Neural cell (in vitro differentiated cells): ENCODE data around the gene TK2. TPM values are rescaled to one million over a fixed set of nuclear protein-coding genes. Genes with fewer than 3 reads are reported as not detected.
"Not testable (repeated sequence)": the region's sequence is repeated elsewhere in the genome, so short reads cannot be mapped to it uniquely, and the experiment has no call there.

ENCODE experiments used
- H2AFZ ChIP-seq: fragments of 200-600, 300-800 bp; sonication (generic), shearing (Covaris generic); 2 replicates; pipeline ENCODE4 v1.6.0; 2014; ENCODE audit warnings: low read depth, mild to moderate bottlenecking, antibody characterized with exemption, low read length, moderate library complexity
- H3F3A ChIP-seq: fragments of 200-600 bp; shearing (Covaris generic); 2 replicates; pipeline ENCODE4 v1.6.1; 2016; ENCODE audit warnings: mild to moderate bottlenecking, moderate library complexity, mixed read lengths, antibody characterized with exemption, low read length; ENCODE audit not compliant: insufficient read depth, poor library complexity, severe bottlenecking
- H3K27ac ChIP-seq: fragments of 200-600, 300-800 bp; sonication (generic), shearing (Covaris generic); 2 replicates; pipeline ENCODE4 v1.5.1; 2014; ENCODE audit warnings: mild to moderate bottlenecking, low read length, moderate library complexity
- H3K27me3 ChIP-seq: fragments of 300-800, 200-600 bp; sonication (generic), shearing (Covaris generic); 2 replicates; pipeline ENCODE4 v1.6.0; 2014; ENCODE audit warnings: mild to moderate bottlenecking, low read depth, low read length, moderate library complexity; ENCODE audit not compliant: insufficient read depth
- H3K36me3 ChIP-seq: fragments of 300-800, 200-600 bp; sonication (generic), shearing (Covaris generic); 2 replicates; pipeline ENCODE4 v1.5.1; 2014; ENCODE audit warnings: mild to moderate bottlenecking, antibody characterized with exemption, low read length, moderate library complexity; ENCODE audit not compliant: insufficient read depth
- H3K4me2 ChIP-seq: fragments of 300-800, 200-600 bp; sonication (generic), shearing (Covaris generic); 2 replicates; pipeline ENCODE4 v1.6.0; 2014; ENCODE audit warnings: mild to moderate bottlenecking, low read length
- H3K4me3 ChIP-seq: fragments of 300-800, 200-600 bp; sonication (generic), shearing (Covaris generic); 2 replicates; pipeline ENCODE4 v1.5.1; 2014; ENCODE audit warnings: mild to moderate bottlenecking, low read length, moderate library complexity
- H3K79me2 ChIP-seq: fragments of 200-600 bp; shearing (Covaris generic); replicated peaks from 2 replicates; pipeline ENCODE4 v1.6.0; 2014; ENCODE audit warnings: mild to moderate bottlenecking, low read length, moderate library complexity; ENCODE audit not compliant: insufficient read depth
- H3K9ac ChIP-seq: fragments of 300-800, 200-600 bp; sonication (generic), shearing (Covaris generic); 2 replicates; pipeline ENCODE4 v1.6.1; 2016; ENCODE audit warnings: mild to moderate bottlenecking, low read length, mixed read lengths
- H3K9me2 ChIP-seq: fragments of 200-600 bp; shearing (Covaris generic); 2 replicates; pipeline ENCODE4 v1.6.1; 2016; ENCODE audit warnings: mild to moderate bottlenecking, low read length, mixed read lengths; ENCODE audit not compliant: insufficient read depth
- H3K9me3 ChIP-seq: fragments of 200-600, 300-800 bp; sonication (generic), shearing (Covaris generic); 2 replicates; pipeline ENCODE4 v1.6.1; 2016; ENCODE audit warnings: mild to moderate bottlenecking, mixed run types, low read length, moderate library complexity, mixed read lengths
- H4K20me1 ChIP-seq: fragments of 200-600 bp; shearing (Covaris generic); 2 replicates; pipeline ENCODE4 v1.6.1; 2016; ENCODE audit warnings: mild to moderate bottlenecking, mixed run types; ENCODE audit not compliant: insufficient read depth
- CTCF ChIP-seq: fragments of 450-650 bp; IDR thresholded peaks from 2 replicates; pipeline ENCODE4 v1.5.1; 2014; ENCODE audit warnings: antibody characterized with exemption, mild to moderate bottlenecking, moderate library complexity; ENCODE audit not compliant: poor library complexity, severe bottlenecking
- EP300 ChIP-seq: fragments of 450-650 bp; conservative IDR thresholded peaks from 2 replicates; pipeline ENCODE4 v1.6.1; 2014; ENCODE audit warnings: antibody characterized with exemption, mild to moderate bottlenecking, moderate library complexity; ENCODE audit not compliant: poor library complexity, severe bottlenecking
- EZH2 ChIP-seq: fragments of 200-600, 300-800 bp; shearing (Covaris generic), sonication (generic); IDR thresholded peaks from 2 replicates; pipeline ENCODE4 v1.6.1; 2014; ENCODE audit warnings: antibody characterized with exemption, low read length, borderline replicate concordance, mild to moderate bottlenecking; ENCODE audit not compliant: insufficient read depth, poor library complexity, severe bottlenecking
- MXI1 ChIP-seq: fragments of 450-650 bp; conservative IDR thresholded peaks from 2 replicates; pipeline ENCODE4 v1.6.1; 2014; ENCODE audit warnings: antibody characterized with exemption, mild to moderate bottlenecking; ENCODE audit not compliant: poor library complexity, severe bottlenecking
- POLR2AphosphoS5 ChIP-seq: IDR thresholded peaks from 2 replicates; pipeline ENCODE4 v1.6.1; 2012
- RAD21 ChIP-seq: fragments of 450-650 bp; conservative IDR thresholded peaks from 2 replicates; pipeline ENCODE4 v1.6.1; 2014; ENCODE audit warnings: antibody characterized with exemption, mild to moderate bottlenecking, moderate library complexity
- REST ChIP-seq: IDR thresholded peaks from 2 replicates; pipeline ENCODE4 v1.6.1; 2012; ENCODE audit warnings: borderline replicate concordance
- SMC3 ChIP-seq: fragments of 450-650 bp; conservative IDR thresholded peaks from 2 replicates; pipeline ENCODE4 v1.6.1; 2014; ENCODE audit warnings: antibody characterized with exemption, mild to moderate bottlenecking, moderate library complexity; ENCODE audit not compliant: poor library complexity
- TAF1 ChIP-seq: IDR thresholded peaks from 2 replicates; pipeline ENCODE4 v1.6.1; 2012; ENCODE audit warnings: low read depth
- polyA plus RNA-seq: library from polyadenylated mRNA; depleted of rRNA; stranded (reverse); fragments of >200 nt; gene quantifications from 2 replicates; pipeline ENCODE4 v1.2.3, GENCODE V29; 2014

The TK2 gene
- polyA plus RNA-seq, 1 donor from 2014 or later, result 15.9 TPM

- no peaks in the 10 kb centered on the region for H3K9me3 ChIP-seq
- no peaks in the 10 kb centered on the region for H3K79me2 ChIP-seq
- no peaks in the 10 kb centered on the region for H3K27me3 ChIP-seq
- no peak overlapping the region for H3K27ac ChIP-seq
- H3K9me2 ChIP-seq, result no peaks in the 10 kb centered on the region
- H4K20me1 ChIP-seq, result no peaks in the 10 kb centered on the region
- no peak for TF ChIP-seq EP300
- no peak for TF ChIP-seq POLR2AphosphoS5
- TF ChIP-seq CTCF, result no peak
- no peak for TF ChIP-seq MXI1
- no peak for TF ChIP-seq TAF1
- no peak for TF ChIP-seq REST
- no peak for TF ChIP-seq SMC3
- no peak for TF ChIP-seq RAD21
- no peak for TF ChIP-seq EZH2
- no peaks in the 10 kb centered on the region for H3K36me3 ChIP-seq
- no peak overlapping the region for H3K9ac ChIP-seq
- no peak overlapping the region for H3K4me3 ChIP-seq
- no peak overlapping the region for H2AFZ ChIP-seq
- no peaks in the 10 kb centered on the region for H3F3A ChIP-seq
- H3K4me2 ChIP-seq, result no peak overlapping the region
Measured at GRCh38 chr16:66467611-66468010, 82.3 kb downstream of the TK2 start.

GRCh38 chr16:66466636-66467035, 83.3 kb downstream of the TK2 start:
- not testable (repeated sequence) for H3K9me3 ChIP-seq, H4K20me1 ChIP-seq, H3K9me2 ChIP-seq, H3K4me3 ChIP-seq, H3K9ac ChIP-seq, H3K36me3 ChIP-seq, H3K79me2 ChIP-seq, H2AFZ ChIP-seq, H3K4me2 ChIP-seq, H3K27me3 ChIP-seq, H3F3A ChIP-seq, H3K27ac ChIP-seq

- not testable (repeated sequence) for H2AFZ ChIP-seq, H3K9me2 ChIP-seq, H3K79me2 ChIP-seq, H3K27me3 ChIP-seq, H3K9ac ChIP-seq, H3F3A ChIP-seq, H4K20me1 ChIP-seq, H3K36me3 ChIP-seq, H3K4me2 ChIP-seq, H3K9me3 ChIP-seq, H3K27ac ChIP-seq, H3K4me3 ChIP-seq
Measured at GRCh38 chr16:66465946-66466345, 84.0 kb downstream of the TK2 start.
